Measurements from ENCODE around the gene OR10H2.
"Not testable (repeated sequence)": the region's sequence is repeated elsewhere in the genome, so short reads cannot be mapped to it uniquely, and the experiment has no call there.

OR10H2 gene

GRCh38 chr19:15758379-15758778 lies 30.6 kb downstream of the OR10H2 start:
- no peak overlapping the region for H3K4me3 ChIP-seq (ENCODE audit: control insufficient read depth, low read depth, low read length)
- TF ChIP-seq, protein P1, sequence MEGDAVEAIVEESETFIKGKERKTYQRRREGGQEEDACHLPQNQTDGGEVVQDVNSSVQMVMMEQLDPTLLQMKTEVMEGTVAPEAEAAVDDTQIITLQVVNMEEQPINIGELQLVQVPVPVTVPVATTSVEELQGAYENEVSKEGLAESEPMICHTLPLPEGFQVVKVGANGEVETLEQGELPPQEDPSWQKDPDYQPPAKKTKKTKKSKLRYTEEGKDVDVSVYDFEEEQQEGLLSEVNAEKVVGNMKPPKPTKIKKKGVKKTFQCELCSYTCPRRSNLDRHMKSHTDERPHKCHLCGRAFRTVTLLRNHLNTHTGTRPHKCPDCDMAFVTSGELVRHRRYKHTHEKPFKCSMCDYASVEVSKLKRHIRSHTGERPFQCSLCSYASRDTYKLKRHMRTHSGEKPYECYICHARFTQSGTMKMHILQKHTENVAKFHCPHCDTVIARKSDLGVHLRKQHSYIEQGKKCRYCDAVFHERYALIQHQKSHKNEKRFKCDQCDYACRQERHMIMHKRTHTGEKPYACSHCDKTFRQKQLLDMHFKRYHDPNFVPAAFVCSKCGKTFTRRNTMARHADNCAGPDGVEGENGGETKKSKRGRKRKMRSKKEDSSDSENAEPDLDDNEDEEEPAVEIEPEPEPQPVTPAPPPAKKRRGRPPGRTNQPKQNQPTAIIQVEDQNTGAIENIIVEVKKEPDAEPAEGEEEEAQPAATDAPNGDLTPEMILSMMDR (IDR thresholded peaks at IDR 0.05; ENCODE audit: control insufficient read depth, insufficient read depth, low read depth, low read length, missing control alignments) = no peak
- no peak for DNase-seq (ENCODE audit: low read depth)

- no peak for DNase-seq (ENCODE audit: low read depth)
- TF ChIP-seq, protein P1 (IDR thresholded peaks at IDR 0.05; ENCODE audit: control insufficient read depth, insufficient read depth, low read depth, low read length, missing control alignments) = no peak
- H3K4me3 ChIP-seq (ENCODE audit: control insufficient read depth, low read depth, low read length) = no peak overlapping the region
These were observed 32.2 kb downstream of the OR10H2 start for GRCh38 chr19:15759962-15760565.

- H3K4me3 ChIP-seq (ENCODE audit: control insufficient read depth, low read depth, low read length) = no peak overlapping the region
- no peak for DNase-seq (ENCODE audit: low read depth)
- TF ChIP-seq, protein P1 (IDR thresholded peaks at IDR 0.05; ENCODE audit: control insufficient read depth, insufficient read depth, low read depth, low read length, missing control alignments) = no peak
These were observed 41.8 kb downstream of the OR10H2 start for GRCh38 chr19:15769586-15769985.

DNA sequence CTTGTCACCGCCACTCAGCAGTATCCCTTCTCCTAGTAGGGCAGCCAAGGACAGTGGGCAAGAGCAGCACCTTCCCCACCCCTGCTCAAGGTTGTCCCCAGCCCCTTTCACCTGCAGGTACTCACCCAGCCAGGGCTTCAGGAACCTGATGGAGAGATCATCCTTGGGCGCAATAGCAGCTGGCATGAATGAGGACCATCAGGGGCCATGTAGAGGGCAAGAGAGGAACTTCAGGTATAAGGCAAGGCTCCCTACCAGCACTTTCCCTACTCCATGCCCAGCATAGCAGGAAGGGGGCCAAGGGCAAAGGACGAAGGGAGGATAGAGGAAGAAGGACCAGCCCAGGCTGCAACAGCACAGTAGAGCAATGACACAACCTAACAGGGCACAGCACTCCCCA lies 46.3 kb downstream of the OR10H2 start:
- H3K4me3 ChIP-seq (ENCODE audit: control insufficient read depth, low read depth, low read length); DNase-seq (ENCODE audit: low read depth): not testable (repeated sequence)

DNA sequence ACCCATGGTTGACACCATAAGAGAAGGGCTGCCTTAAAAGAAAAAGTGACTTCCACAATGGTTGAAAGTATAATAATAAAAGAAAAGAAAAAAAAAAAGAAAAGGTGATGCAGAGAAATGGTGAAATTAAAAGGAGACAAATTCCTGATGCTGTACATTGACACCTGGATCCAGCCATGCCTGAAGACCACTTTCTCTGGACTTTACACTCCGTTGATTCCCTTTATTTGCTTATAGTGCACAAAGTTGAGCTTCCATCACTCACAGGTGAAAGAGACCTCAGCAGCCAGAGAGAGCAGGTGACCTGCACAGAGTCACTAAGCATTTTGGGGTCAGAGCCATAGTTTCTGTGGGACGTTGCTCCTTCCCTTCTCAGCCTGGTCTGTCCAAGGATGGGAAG lies 47.4 kb downstream of the OR10H2 start:
- TF ChIP-seq, protein P1 (IDR thresholded peaks at IDR 0.05; ENCODE audit: control insufficient read depth, insufficient read depth, low read depth, low read length, missing control alignments) = no peak
- DNase-seq (ENCODE audit: low read depth) = no peak
- no peak overlapping the region for H3K4me3 ChIP-seq (ENCODE audit: control insufficient read depth, low read depth, low read length)

GRCh38 chr19:15776264-15776663 lies 48.4 kb downstream of the OR10H2 start:
- TF ChIP-seq, protein P1 (IDR thresholded peaks at IDR 0.05; ENCODE audit: control insufficient read depth, insufficient read depth, low read depth, low read length, missing control alignments) = no peak
- DNase-seq (ENCODE audit: low read depth) = no peak
- no peak overlapping the region for H3K4me3 ChIP-seq (ENCODE audit: control insufficient read depth, low read depth, low read length)

- DNase-seq (ENCODE audit: low read depth) = no peak
- H3K4me3 ChIP-seq (ENCODE audit: control insufficient read depth, low read depth, low read length) = no peak overlapping the region
- TF ChIP-seq, protein P1 (IDR thresholded peaks at IDR 0.05; ENCODE audit: control insufficient read depth, insufficient read depth, low read depth, low read length, missing control alignments) = no peak
These were observed 49.5 kb downstream of the OR10H2 start for GRCh38 chr19:15776991-15777970.
